K562 (cell line): ENCODE results near the gene SLC38A2. TPM values are rescaled to one million over a fixed set of nuclear protein-coding genes. Genes with fewer than 3 reads are reported as not detected.

ENCODE experiments used
- BRF1 ChIP-seq: IDR thresholded peaks from 3 replicates; pipeline ENCODE4 v1.6.1; 2011; ENCODE audit warnings: borderline replicate concordance, mild to moderate bottlenecking; ENCODE audit not compliant: insufficient read length; ENCODE audit errors: extremely low read depth
- GABPB2 ChIP-seq: fragments of 250-450 bp; sonication (Bioruptor Pico); conservative IDR thresholded peaks from 2 replicates; pipeline ENCODE4 v1.5.1; 2021; ENCODE audit warnings: mild to moderate bottlenecking
- MTF1 ChIP-seq: fragments of 250-450 bp; sonication (Bioruptor Pico); IDR thresholded peaks from 2 replicates; pipeline ENCODE4 v1.9.0; 2021; ENCODE audit warnings: moderate library complexity, mild to moderate bottlenecking, inconsistent platforms, borderline replicate concordance
- POLR2B ChIP-seq: fragments of 450-650 bp; IDR thresholded peaks from 2 replicates; pipeline ENCODE4 v1.6.1; 2018; ENCODE audit warnings: low read depth; ENCODE audit not compliant: partially characterized antibody
- SAP30 ChIP-seq: fragments of 200-600 bp; sonication (generic); IDR thresholded peaks from 2 replicates; pipeline ENCODE4 v1.6.1; 2012; ENCODE audit warnings: borderline replicate concordance, low read depth, mild to moderate bottlenecking, moderate library complexity, low read length, control low read depth, inconsistent platforms; ENCODE audit not compliant: insufficient read depth, poor library complexity, severe bottlenecking
- THAP12 ChIP-seq: fragments of 250-450 bp; sonication (Bioruptor Pico); IDR thresholded peaks from 2 replicates; pipeline ENCODE4 v1.9.0; 2021; ENCODE audit warnings: mild to moderate bottlenecking, inconsistent platforms
- UBTF ChIP-seq, 2 experiments: IDR thresholded peaks; 2 replicates each; pipeline ENCODE4 v1.6.1; 2012; ENCODE audit warnings: improper control_type of control experiment in 2 of 2, low read depth in 2 of 2, low read length in 2 of 2, borderline replicate concordance in 1 of 2
- ZBTB33 ChIP-seq: sonication (generic); formaldehyde crosslinking; IDR thresholded peaks from 2 replicates; pipeline ENCODE4 v1.8.1; 2023; ENCODE audit warnings: mild to moderate bottlenecking, missing genetic modification reagents
- ZNF124 ChIP-seq: sonication (generic); formaldehyde crosslinking; IDR thresholded peaks from 2 replicates; pipeline ENCODE4 v1.8.1; 2022; ENCODE audit warnings: missing genetic modification reagents
- ZNF174 ChIP-seq: fragments of 250-450 bp; sonication (Bioruptor Pico); IDR thresholded peaks from 2 replicates; pipeline ENCODE4 v1.4.0; 2020; ENCODE audit warnings: mild to moderate bottlenecking
- ZNF197 ChIP-seq: fragments of 200-800 bp; sonication (Bioruptor generic); IDR thresholded peaks from 2 replicates; pipeline ENCODE4 v1.6.1; 2016; ENCODE audit warnings: low read depth, missing genetic modification characterization, missing compliant biosample characterization
- ZNF324 ChIP-seq: fragments of 250-450 bp; sonication (Bioruptor Pico); IDR thresholded peaks from 2 replicates; pipeline ENCODE4 v1.4.0; 2020; ENCODE audit warnings: mild to moderate bottlenecking
- ZNF518B ChIP-seq: fragments of 250-450 bp; sonication (Bioruptor Pico); IDR thresholded peaks from 2 replicates; pipeline ENCODE4 v1.5.0; 2021; ENCODE audit warnings: mild to moderate bottlenecking, moderate library complexity
- ZNF699 ChIP-seq: fragments of 250-450 bp; sonication (Bioruptor Pico); IDR thresholded peaks from 2 replicates; pipeline ENCODE4 v1.8.0; 2021; ENCODE audit warnings: mild to moderate bottlenecking, moderate library complexity; ENCODE audit not compliant: insufficient replicate concordance
- polyA plus RNA-seq, 8 experiments: library from polyadenylated mRNA; depleted of rRNA in 4 of 8; stranded (reverse) in 5 of 8; unstranded in 3 of 8; fragments of >200 nt; fragmentation: Nextera tagmentation in 2 of 8; fragmentation: Illumina TruSeq in 1 of 8; extraction: Ambion mirVana in 2 of 8; extraction: Trizol in 1 of 8; gene quantifications; 2 replicates each; pipeline versions ENCODE4 v1.2.1 to v1.2.3, GENCODE V29; 2011 to 2014; ENCODE audit warnings: inconsistent platforms in 1 of 8, missing spikeins in 1 of 8
- total RNA-seq, 7 experiments: library from RNA; depleted of rRNA in 6 of 7; stranded (reverse); fragments of >200 nt in 6 of 7; fragmentation: Illumina TruSeq in 2 of 7; extraction: Trizol in 2 of 7; gene quantifications; 2 replicates each; pipeline versions ENCODE4 v1.2.1 to v1.2.3, GENCODE V29; 2011 to 2021; ENCODE audit warnings: low replicate concordance in 1 of 7

Gene SLC38A2
- total and polyA plus RNA-seq, 9 of the 15 experiments (the other 6 are each of a cell fraction or from before 2014, with no cell fraction given), result 98.7 to 292 (median 143) TPM

- TF ChIP-seq UBTF (IDR thresholded peaks at IDR 0.05; ENCODE audit: borderline replicate concordance in 1 of 2, low read depth in 2 of 2, low read length in 2 of 2), result no peak
- TF ChIP-seq ZNF518B (CRISPR knock-in tag), result no peak
- peak; percentile 86 for TF ChIP-seq THAP12 (CRISPR knock-in tag)
- TF ChIP-seq ZNF699, result no peak
- TF ChIP-seq ZNF124 (CRISPR knock-in tag), result no peak
- no peak for TF ChIP-seq MTF1
- no peak for TF ChIP-seq ZNF174
- TF ChIP-seq BRF1, result no peak
- no peak for TF ChIP-seq ZBTB33
- no peak for TF ChIP-seq ZNF197
- TF ChIP-seq GABPB2 (CRISPR knock-in tag), result no peak
- peak; percentile 99 for TF ChIP-seq POLR2B
- TF ChIP-seq ZNF324 (CRISPR knock-in tag), result no peak
- TF ChIP-seq SAP30, result peak; percentile 52
Observed at GRCh38 chr12:46372544-46373300, at the start of gene SLC38A2 (continued).
